Left ventricle myocardium inferior (tissue), 1 donor: ENCODE data around the gene MST1. TPM values are rescaled to one million over a fixed set of nuclear protein-coding genes. Genes with fewer than 3 reads are reported as not detected.

Experiments
- DNase-seq: peaks from one replicate; pipeline ENCODE4 v3.0.0-alpha.2; 2020
- H3K27ac ChIP-seq: fragments of 200-600 bp; replicated peaks from 2 replicates; pipeline ENCODE4 v1.8.0; 2021
- H3K27me3 ChIP-seq: fragments of 200-600 bp; 2 replicates; pipeline ENCODE4 v1.8.0; 2021; ENCODE audit warnings: low read depth
- H3K36me3 ChIP-seq: fragments of 200-600 bp; 2 replicates; pipeline ENCODE4 v1.8.0; 2021
- H3K4me1 ChIP-seq: fragments of 200-600 bp; 2 replicates; pipeline ENCODE4 v1.8.0; 2021
- H3K4me3 ChIP-seq: fragments of 200-600 bp; 2 replicates; pipeline ENCODE4 v1.8.0; 2021; ENCODE audit warnings: mild to moderate bottlenecking, moderate library complexity
- H3K9me3 ChIP-seq: fragments of 200-600 bp; replicated peaks from 2 replicates; pipeline ENCODE4 v1.8.0; 2021
- intact Hi-C: fragments of 100-400 bp; cut with micrococcal nuclease; formaldehyde crosslinking; loops from one replicate; pipeline ENCODE4 v1.11.0; 2022
- total RNA-seq: library from RNA; stranded (reverse); fragmentation: NEBNext Ultra II Directional; extraction: Animal tissue kit (Norgen Biotek cat#: 25700); gene quantifications from one replicate; pipeline ENCODE4 v1.2.1, GENCODE V29; 2021
- TF ChIP-seq, protein P1 (sequence below): fragments of 200-600 bp; IDR thresholded peaks from 2 replicates; pipeline ENCODE4 v1.8.0; 2021; ENCODE audit warnings: antibody characterized with exemption, mild to moderate bottlenecking, borderline replicate concordance
- donor health status: DM: no; HTN: yes; CAD: no; lungs with severe emphysema.

Gene MST1
- total RNA-seq, 1 donor from 2014 or later, result 5.4 TPM

GRCh38 chr3:49683162-49683561 lies 6.1 kb downstream of the MST1 start:
- no peaks in the 10 kb centered on the region for H3K9me3 ChIP-seq
- no peak overlapping the region for H3K27ac ChIP-seq
- intact Hi-C loops, result no loop called here
- peaks cover 9% of the 10 kb centered on the region for H3K4me1 ChIP-seq
- H3K4me3 ChIP-seq, result no peak overlapping the region
- H3K36me3 ChIP-seq, result peaks cover 58% of the 10 kb centered on the region
- no peak for DNase-seq
- TF ChIP-seq, protein P1, sequence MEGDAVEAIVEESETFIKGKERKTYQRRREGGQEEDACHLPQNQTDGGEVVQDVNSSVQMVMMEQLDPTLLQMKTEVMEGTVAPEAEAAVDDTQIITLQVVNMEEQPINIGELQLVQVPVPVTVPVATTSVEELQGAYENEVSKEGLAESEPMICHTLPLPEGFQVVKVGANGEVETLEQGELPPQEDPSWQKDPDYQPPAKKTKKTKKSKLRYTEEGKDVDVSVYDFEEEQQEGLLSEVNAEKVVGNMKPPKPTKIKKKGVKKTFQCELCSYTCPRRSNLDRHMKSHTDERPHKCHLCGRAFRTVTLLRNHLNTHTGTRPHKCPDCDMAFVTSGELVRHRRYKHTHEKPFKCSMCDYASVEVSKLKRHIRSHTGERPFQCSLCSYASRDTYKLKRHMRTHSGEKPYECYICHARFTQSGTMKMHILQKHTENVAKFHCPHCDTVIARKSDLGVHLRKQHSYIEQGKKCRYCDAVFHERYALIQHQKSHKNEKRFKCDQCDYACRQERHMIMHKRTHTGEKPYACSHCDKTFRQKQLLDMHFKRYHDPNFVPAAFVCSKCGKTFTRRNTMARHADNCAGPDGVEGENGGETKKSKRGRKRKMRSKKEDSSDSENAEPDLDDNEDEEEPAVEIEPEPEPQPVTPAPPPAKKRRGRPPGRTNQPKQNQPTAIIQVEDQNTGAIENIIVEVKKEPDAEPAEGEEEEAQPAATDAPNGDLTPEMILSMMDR, result no peak
- peaks cover 14% of the 10 kb centered on the region for H3K27me3 ChIP-seq

DNA sequence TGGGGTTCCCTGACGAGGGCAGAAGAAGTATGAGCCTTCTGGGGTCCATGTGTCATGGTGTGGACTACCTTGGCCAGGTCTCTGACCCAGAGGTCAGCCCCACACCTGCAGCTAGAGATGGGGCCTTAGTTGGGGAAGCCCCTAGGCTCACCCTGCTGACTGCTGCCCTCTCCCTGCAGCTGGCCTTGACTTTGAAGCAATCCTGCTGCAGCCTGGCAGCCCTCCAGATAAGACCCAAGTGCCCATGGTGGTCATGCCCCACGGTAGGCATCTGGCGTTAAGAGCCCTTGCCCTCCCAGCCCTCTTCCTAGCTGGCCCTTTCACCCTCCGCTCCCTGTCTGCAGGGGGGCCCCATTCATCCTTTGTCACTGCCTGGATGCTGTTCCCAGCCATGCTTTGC lies 7.7 kb downstream of the MST1 start:
- DNase-seq, result no peak
- Histone ChIP-seq H3K4me1 (peaks cover 4% of the 10 kb centered on the region), H3K4me3 (no peak overlapping the region), H3K27ac (no peak overlapping the region), H3K36me3 (peaks cover 74% of the 10 kb centered on the region), H3K27me3 (peaks cover 4% of the 10 kb centered on the region), H3K9me3 (no peaks in the 10 kb centered on the region)
- intact Hi-C loops, result no loop called here
- TF ChIP-seq, protein P1, result no peak

DNA sequence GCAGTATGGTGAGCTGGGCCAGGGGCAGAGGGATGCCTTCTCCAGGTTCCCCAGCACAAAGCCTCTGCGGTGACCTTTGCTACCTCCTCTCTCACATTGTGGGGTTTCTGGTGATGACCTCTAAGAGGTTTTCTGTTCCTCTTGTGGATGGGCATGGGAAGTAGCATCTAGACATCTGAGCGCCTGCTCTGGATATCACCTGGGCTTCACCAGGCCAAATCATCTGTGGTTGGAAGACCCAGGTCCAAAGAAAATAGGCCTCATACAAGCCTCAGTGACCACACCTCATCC lies 8.1 kb downstream of the MST1 start:
- H3K36me3 ChIP-seq, result peaks cover 78% of the 10 kb centered on the region
- H3K27ac ChIP-seq, result no peak overlapping the region
- H3K4me1 ChIP-seq, result peaks cover under 1% of the 10 kb centered on the region
- peaks cover under 1% of the 10 kb centered on the region for H3K27me3 ChIP-seq
- no peak for DNase-seq
- TF ChIP-seq, protein P1, result no peak
- H3K4me3 ChIP-seq, result no peak overlapping the region
- intact Hi-C loops, result no loop called here
- no peaks in the 10 kb centered on the region for H3K9me3 ChIP-seq

DNA sequence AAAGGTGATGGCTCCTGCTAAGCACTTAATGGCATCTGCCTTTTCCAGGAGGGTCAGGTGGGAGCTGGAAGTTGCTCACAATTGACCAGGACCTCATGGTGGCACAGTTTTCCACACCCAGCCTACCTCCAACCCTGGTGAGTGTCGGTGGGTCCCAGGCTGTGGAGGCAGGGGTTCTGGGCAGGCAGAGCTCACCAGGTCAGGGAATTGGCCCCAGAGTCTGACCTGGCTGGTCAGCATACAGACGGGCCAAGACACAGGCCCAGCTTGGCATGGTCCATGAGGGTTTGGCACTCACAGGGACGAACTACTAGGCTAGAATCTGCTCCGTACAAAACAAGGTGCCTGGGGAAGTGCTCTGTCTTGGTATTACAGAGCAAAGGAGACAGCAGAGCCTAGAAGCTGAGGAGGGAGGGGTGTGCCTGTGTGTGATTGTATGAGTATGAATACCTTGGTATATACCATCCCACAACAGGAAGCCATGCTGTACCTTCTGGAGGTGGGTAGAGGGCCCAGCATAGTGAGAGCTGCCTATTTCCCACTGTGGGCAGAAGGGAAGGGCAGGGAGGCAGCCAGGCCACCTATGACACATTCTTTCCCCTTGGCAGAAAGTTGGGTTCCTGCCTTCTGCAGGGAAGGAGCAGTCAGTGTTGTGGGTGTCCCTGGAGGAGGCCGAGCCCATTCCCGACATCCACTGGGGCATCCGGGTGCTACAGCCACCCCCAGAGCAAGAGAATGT lies 8.6 kb downstream of the MST1 start:
- TF ChIP-seq, protein P1, result no peak
- Histone ChIP-seq H3K27me3 (no peaks in the 10 kb centered on the region), H3K27ac (no peak overlapping the region), H3K36me3 (peaks cover 83% of the 10 kb centered on the region), H3K4me3 (no peak overlapping the region), H3K4me1 (peaks cover 2% of the 10 kb centered on the region), H3K9me3 (no peaks in the 10 kb centered on the region)
- intact Hi-C loops, result no loop called here
- no peak for DNase-seq

DNA sequence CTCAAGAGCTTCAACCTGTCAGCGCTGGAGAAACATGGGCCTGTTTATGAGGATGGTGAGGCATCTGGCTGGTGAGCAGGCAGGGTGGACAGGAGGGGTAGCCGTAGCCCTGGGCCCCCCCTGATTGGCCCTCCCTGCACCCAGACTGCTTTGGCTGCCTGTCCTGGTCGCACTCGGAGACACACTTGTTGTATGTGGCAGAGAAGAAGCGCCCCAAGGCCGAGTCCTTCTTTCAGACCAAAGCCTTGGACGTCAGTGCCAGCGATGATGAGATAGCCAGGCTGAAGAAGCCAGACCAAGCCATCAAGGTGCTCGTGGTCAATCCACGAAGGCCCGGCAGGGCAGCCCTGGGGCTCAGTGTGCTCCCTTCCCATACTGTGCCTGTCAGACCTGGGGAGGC lies 13.4 kb downstream of the MST1 start:
- peaks cover 33% of the 10 kb centered on the region for H3K4me1 ChIP-seq
- no peaks in the 10 kb centered on the region for H3K27me3 ChIP-seq
- no peaks in the 10 kb centered on the region for H3K9me3 ChIP-seq
- no peak for DNase-seq
- H3K27ac ChIP-seq, result no peak overlapping the region
- H3K4me3 ChIP-seq, result no peak overlapping the region
- TF ChIP-seq, protein P1, result no peak
- intact Hi-C loops, result no loop called here
- peaks cover 54% of the 10 kb centered on the region for H3K36me3 ChIP-seq
